GM13977 (cell line): ENCODE results near the gene NENF.
"Not testable (repeated sequence)": the region's sequence is repeated elsewhere in the genome, so short reads cannot be mapped to it uniquely, and the experiment has no call there.

ENCODE experiments used
- DNase-seq: peaks from one replicate; pipeline ENCODE4 v3.0.0; 2012; ENCODE audit warnings: low spot score
- CTCF ChIP-seq: IDR thresholded peaks from 2 replicates; pipeline ENCODE4 v1.5.1; 2012; ENCODE audit warnings: mild to moderate bottlenecking, control low read depth; ENCODE audit not compliant: insufficient read depth; ENCODE audit errors: extremely low read depth, missing control alignments
- in situ Hi-C: fragments of 300-500 bp; cut with MboI; formaldehyde crosslinking; loops from one replicate; pipeline ENCODE4 v1.12.0; 2022; ENCODE audit warnings: low sequenced_read_pairs, low pct_unique_long_range_greater_than_20kb, mixed read lengths, inconsistent platforms; ENCODE audit not compliant: unreplicated experiment

NENF gene

GRCh38 chr1:212471286-212471685, 38.6 kb downstream of the NENF start:
- in situ Hi-C loops, result loop anchor here (10.0 to 25.0 kb wide), 2 partner anchors 294 to 516 kb away; no protein-coding TSS in a partner anchor
- TF ChIP-seq CTCF, result no peak
- no peak for DNase-seq

- TF ChIP-seq CTCF, result no peak
- no peak for DNase-seq
- in situ Hi-C loops, result loop anchor here (10.0 to 25.0 kb wide), 2 partner anchors 293 to 515 kb away; no protein-coding TSS in a partner anchor
Observed at GRCh38 chr1:212471891-212472675, 39.4 kb downstream of the NENF start.

- DNase-seq, result no peak
- in situ Hi-C loops, result loop anchor here (10.0 to 25.0 kb wide), 2 partner anchors 291 to 514 kb away; no protein-coding TSS in a partner anchor
- TF ChIP-seq CTCF, result no peak
Observed at GRCh38 chr1:212473729-212474128, 41.0 kb downstream of the NENF start.

- in situ Hi-C loops, result loop anchor here (10.0 kb wide), 1 partner anchor 290 kb away; no protein-coding TSS in a partner anchor
- DNase-seq, result no peak
- no peak for TF ChIP-seq CTCF
Observed at GRCh38 chr1:212475151-212475550, 42.4 kb downstream of the NENF start.

GRCh38 chr1:212475831-212476230, 43.1 kb downstream of the NENF start:
- in situ Hi-C loops, result loop anchor here (10.0 kb wide), 1 partner anchor 289 kb away; no protein-coding TSS in a partner anchor
- DNase-seq, result not testable (repeated sequence)

- TF ChIP-seq CTCF, result peak; percentile 92
- in situ Hi-C loops, result loop anchor here (10.0 kb wide), 1 partner anchor 288 kb away; no protein-coding TSS in a partner anchor
- DNase-seq, result peak; percentile 87
Observed at GRCh38 chr1:212477014-212477679, 44.4 kb downstream of the NENF start.
